GF-D8 (cell line): ENCODE measurements around the gene L1CAM.

Source experiments
- DNase-seq: peaks from one replicate; lab custom pipeline; 2025; lab: John Stamatoyannopoulos, UW

L1CAM gene

GRCh38 chrX:153862369-153863250, 23.4 kb downstream of the L1CAM start:
- DNase-seq = no peak

- no peak for DNase-seq
Measured at GRCh38 chrX:153861733-153862310, 24.2 kb downstream of the L1CAM start.

- DNase-seq = no peak
Measured at GRCh38 chrX:153861151-153861550, 24.8 kb downstream of the L1CAM start.

- no peak for DNase-seq
Measured at GRCh38 chrX:153857348-153857903, 28.5 kb downstream of the L1CAM start.

- no peak for DNase-seq
Measured at GRCh38 chrX:153854702-153855101, 31.3 kb downstream of the L1CAM start.

- DNase-seq = no peak
Measured at GRCh38 chrX:153853902-153854267, 32.1 kb downstream of the L1CAM start.

- DNase-seq = no peak
Measured at GRCh38 chrX:153853180-153853901, 32.6 kb downstream of the L1CAM start.

- no peak for DNase-seq
Measured at GRCh38 chrX:153851981-153852380, 34.0 kb downstream of the L1CAM start.

- DNase-seq = no peak
Measured at GRCh38 chrX:153848325-153848724, 37.6 kb downstream of the L1CAM start.

GRCh38 chrX:153845842-153846241, 40.1 kb downstream of the L1CAM start:
- DNase-seq = no peak

GRCh38 chrX:153845195-153845594, 40.8 kb downstream of the L1CAM start:
- DNase-seq = no peak

- no peak for DNase-seq
Measured at GRCh38 chrX:153844509-153845082, 41.4 kb downstream of the L1CAM start.

- DNase-seq = no peak
Measured at GRCh38 chrX:153836921-153837320, 49.1 kb downstream of the L1CAM start.

- no peak for DNase-seq
Measured at GRCh38 chrX:153832728-153833127, 53.2 kb downstream of the L1CAM start.

GRCh38 chrX:153831429-153832150, 54.4 kb downstream of the L1CAM start:
- no peak for DNase-seq

GRCh38 chrX:153830640-153831428, 55.1 kb downstream of the L1CAM start:
- DNase-seq = no peak

- DNase-seq = no peak
Measured at GRCh38 chrX:153829799-153830639, 56.0 kb downstream of the L1CAM start, which contains the start of gene PDZD4. TSS of gene PDZD4 (minus strand) at chrX:153830544. CDS start at chrX:153830298, 246 bp downstream.

GRCh38 chrX:153829549-153829798, 56.5 kb downstream of the L1CAM start:
- no peak for DNase-seq

GRCh38 chrX:153828723-153829548, 57.0 kb downstream of the L1CAM start:
- DNase-seq = no peak
